Measurements from ENCODE around the gene KCNC3.

KCNC3 gene

GRCh38 chr19:50290775-50291174, 38.4 kb downstream of the KCNC3 start:
- H3K27ac Mint-ChIP-seq, result no peak overlapping the region
- H3K4me1 Mint-ChIP-seq, result no peaks in the 10 kb centered on the region
- no peak for TF ChIP-seq CTCF (IDR thresholded peaks at IDR 0.05; ENCODE audit: unreplicated experiment in 3 of 3)
- H3K36me3 Mint-ChIP-seq (ENCODE audit: low read depth), result peaks cover 37% of the 10 kb centered on the region
- H3K27me3 Mint-ChIP-seq (ENCODE audit: low read depth), result peaks cover 3% of the 10 kb centered on the region
- peaks cover 21% of the 10 kb centered on the region for H3K9me3 Mint-ChIP-seq
- H3K4me3 Mint-ChIP-seq, result no peak overlapping the region

- H3K27me3 Mint-ChIP-seq (ENCODE audit: low read depth), result peaks cover 3% of the 10 kb centered on the region
- peaks cover 26% of the 10 kb centered on the region for H3K9me3 Mint-ChIP-seq
- H3K36me3 Mint-ChIP-seq (ENCODE audit: low read depth), result peaks cover 44% of the 10 kb centered on the region
- H3K27ac Mint-ChIP-seq, result no peak overlapping the region
- H3K4me3 Mint-ChIP-seq, result no peak overlapping the region
- no peaks in the 10 kb centered on the region for H3K4me1 Mint-ChIP-seq
- no peak for TF ChIP-seq CTCF (IDR thresholded peaks at IDR 0.05; ENCODE audit: unreplicated experiment in 3 of 3)
Observed at GRCh38 chr19:50290011-50290410, 39.2 kb downstream of the KCNC3 start.

GRCh38 chr19:50288954-50289353, 40.2 kb downstream of the KCNC3 start:
- no peak overlapping the region for H3K27ac Mint-ChIP-seq
- no peak overlapping the region for H3K4me3 Mint-ChIP-seq
- H3K4me1 Mint-ChIP-seq, result no peaks in the 10 kb centered on the region
- TF ChIP-seq CTCF (IDR thresholded peaks at IDR 0.05; ENCODE audit: unreplicated experiment in 3 of 3), result no peak
- peaks cover 3% of the 10 kb centered on the region for H3K27me3 Mint-ChIP-seq (ENCODE audit: low read depth)
- H3K9me3 Mint-ChIP-seq, result peaks cover 26% of the 10 kb centered on the region
- peaks cover 45% of the 10 kb centered on the region for H3K36me3 Mint-ChIP-seq (ENCODE audit: low read depth)

- Mint-ChIP-seq H3K9me3 (peaks cover 28% of the 10 kb centered on the region), H3K27ac (no peak overlapping the region), H3K4me3 (no peak overlapping the region), H3K36me3 (ENCODE audit: low read depth) (peaks cover 44% of the 10 kb centered on the region), H3K4me1 (no peaks in the 10 kb centered on the region), H3K27me3 (ENCODE audit: low read depth) (peaks cover 3% of the 10 kb centered on the region)
- TF ChIP-seq CTCF (IDR thresholded peaks at IDR 0.05; ENCODE audit: unreplicated experiment in 3 of 3), result no peak
Observed at GRCh38 chr19:50287331-50287730, 41.8 kb downstream of the KCNC3 start.

GRCh38 chr19:50286443-50286842, 42.7 kb downstream of the KCNC3 start:
- Mint-ChIP-seq H3K36me3 (ENCODE audit: low read depth) (peaks cover 44% of the 10 kb centered on the region), H3K4me1 (no peaks in the 10 kb centered on the region), H3K27ac (no peak overlapping the region), H3K9me3 (peaks cover 28% of the 10 kb centered on the region), H3K27me3 (ENCODE audit: low read depth) (no peaks in the 10 kb centered on the region), H3K4me3 (no peak overlapping the region)
- TF ChIP-seq CTCF (IDR thresholded peaks at IDR 0.05; ENCODE audit: unreplicated experiment in 3 of 3), result no peak

- H3K27me3 Mint-ChIP-seq (ENCODE audit: low read depth), result no peaks in the 10 kb centered on the region
- no peak overlapping the region for H3K4me3 Mint-ChIP-seq
- H3K36me3 Mint-ChIP-seq (ENCODE audit: low read depth), result peaks cover 44% of the 10 kb centered on the region
Observed at GRCh38 chr19:50285833-50286232, 43.3 kb downstream of the KCNC3 start.

More at GRCh38 chr19:50285833-50286232, 43.3 kb downstream of the KCNC3 start:
- H3K9me3 Mint-ChIP-seq, result peaks cover 28% of the 10 kb centered on the region
- no peak for TF ChIP-seq CTCF (IDR thresholded peaks at IDR 0.05; ENCODE audit: unreplicated experiment in 3 of 3)
- H3K27ac Mint-ChIP-seq, result no peak overlapping the region
- H3K4me1 Mint-ChIP-seq, result no peaks in the 10 kb centered on the region

Measured in nephron (organoid).